Body of pancreas (tissue), 4 donors: ENCODE results near the gene CCDC184.
"Not testable (repeated sequence)": the region's sequence is repeated elsewhere in the genome, so short reads cannot be mapped to it uniquely, and the experiment has no call there.

Experiments used
- CTCF ChIP-seq, 7 experiments: fragments of 450-650 bp in 4 of 7; fragments of 200-600 bp in 3 of 7; sonication (generic) in 3 of 7; IDR thresholded peaks; one replicate each; pipeline ENCODE4 v1.5.1; 2016 to 2019; ENCODE audit warnings: antibody characterized with exemption in 7 of 7
- POLR2A ChIP-seq, 3 donors: fragments of 450-650 bp; IDR thresholded peaks; one replicate each; pipeline ENCODE4 v1.6.1; 2016; ENCODE audit warnings: antibody characterized with exemption in 3 of 3, mild to moderate bottlenecking in 2 of 3

- TF ChIP-seq CTCF, POLR2A (IDR thresholded peaks at IDR 0.05): not testable (repeated sequence)
These were observed 41.1 kb downstream of the CCDC184 start for GRCh38 chr12:48224533-48224932.
